ENCODE results near the gene PRR7. TPM values are rescaled to one million over a fixed set of nuclear protein-coding genes. Genes with fewer than 3 reads are reported as not detected.

PRR7 gene
- total RNA-seq, 2 donors from 2014 or later: 8.2 to 13.6 TPM

- peak within 1 kb of the TSS; percentile 25 for H3K27ac Mint-ChIP-seq
- peak within 1 kb of the TSS; percentile 78 for H3K4me3 Mint-ChIP-seq
- H3K27me3 Mint-ChIP-seq: peaks cover 7% of the 10 kb centered on the region
- H3K36me3 Mint-ChIP-seq (ENCODE audit: low read depth): peaks cover 5% of the 10 kb centered on the region
- H3K9me3 Mint-ChIP-seq: no peaks in the 10 kb centered on the region
- H3K4me1 Mint-ChIP-seq: peaks cover 17% of the 10 kb centered on the region
- ATAC-seq (replicated peaks): no peak
Measured at GRCh38 chr5:177473443-177474001, 26.9 kb downstream of the PRR7 start, which contains the start of gene DBN1. DBN1 (minus strand) TSS chr5:177473634; CDS start chr5:177473521, 113 bp downstream.

DNA sequence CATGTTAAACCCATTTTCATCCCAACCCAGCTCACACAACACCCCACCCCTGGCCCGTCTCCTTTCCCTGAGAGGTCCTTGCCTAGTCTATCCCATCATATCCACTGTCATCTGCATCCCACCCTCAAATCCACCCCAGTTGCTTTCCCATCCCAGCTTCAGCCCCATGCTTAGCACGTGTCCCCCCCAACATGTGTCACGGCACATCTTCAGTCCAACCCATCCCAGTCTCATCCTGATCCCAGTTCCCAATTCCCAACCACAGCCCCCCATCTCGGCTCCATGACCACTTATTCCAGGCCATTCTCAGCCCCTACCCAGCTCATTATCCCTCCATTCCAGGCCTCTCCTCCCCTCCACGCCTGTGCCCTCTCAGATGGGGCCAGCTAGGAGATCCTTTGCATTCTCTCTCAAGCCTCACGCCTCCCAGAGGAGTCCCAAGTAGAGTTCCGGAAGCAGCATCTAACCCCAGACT is 27.4 kb downstream of the PRR7 start:
- Mint-ChIP-seq H3K4me3 (peak overlapping the region; percentile 78), H3K9me3 (no peaks in the 10 kb centered on the region), H3K4me1 (peaks cover 17% of the 10 kb centered on the region), H3K27ac (peak overlapping the region; percentile 25), H3K36me3 (ENCODE audit: low read depth) (peaks cover 5% of the 10 kb centered on the region), H3K27me3 (peaks cover 7% of the 10 kb centered on the region)
- ATAC-seq (replicated peaks): no peak

- Mint-ChIP-seq H3K27me3 (peaks cover 7% of the 10 kb centered on the region), H3K9me3 (no peaks in the 10 kb centered on the region), H3K4me1 (peaks cover 17% of the 10 kb centered on the region), H3K4me3 (peak overlapping the region; percentile 78), H3K27ac (no peak overlapping the region), H3K36me3 (ENCODE audit: low read depth) (peaks cover 5% of the 10 kb centered on the region)
- no peak for ATAC-seq (replicated peaks)
Measured at GRCh38 chr5:177474846-177475562, 28.4 kb downstream of the PRR7 start.

- ATAC-seq (replicated peaks): no peak
- Mint-ChIP-seq H3K36me3 (ENCODE audit: low read depth) (peaks cover 5% of the 10 kb centered on the region), H3K9me3 (no peaks in the 10 kb centered on the region), H3K27me3 (peaks cover 7% of the 10 kb centered on the region), H3K4me3 (no peak overlapping the region), H3K4me1 (peaks cover 17% of the 10 kb centered on the region), H3K27ac (no peak overlapping the region)
Measured at GRCh38 chr5:177475563-177476427, 29.2 kb downstream of the PRR7 start.

GRCh38 chr5:177476531-177477233 is 30.1 kb downstream of the PRR7 start:
- no peaks in the 10 kb centered on the region for H3K9me3 Mint-ChIP-seq
- H3K27me3 Mint-ChIP-seq: peaks cover 7% of the 10 kb centered on the region
- H3K4me3 Mint-ChIP-seq: no peak overlapping the region
- ATAC-seq (replicated peaks): no peak
- peaks cover 5% of the 10 kb centered on the region for H3K36me3 Mint-ChIP-seq (ENCODE audit: low read depth)
- no peak overlapping the region for H3K27ac Mint-ChIP-seq
- H3K4me1 Mint-ChIP-seq: peaks cover 17% of the 10 kb centered on the region

GRCh38 chr5:177477701-177478477 is 31.3 kb downstream of the PRR7 start:
- ATAC-seq (replicated peaks): no peak
- H3K9me3 Mint-ChIP-seq: no peaks in the 10 kb centered on the region
- H3K27ac Mint-ChIP-seq: peak overlapping the region; percentile 56
- peaks cover 5% of the 10 kb centered on the region for H3K36me3 Mint-ChIP-seq (ENCODE audit: low read depth)
- H3K27me3 Mint-ChIP-seq: peaks cover 7% of the 10 kb centered on the region
- no peak overlapping the region for H3K4me3 Mint-ChIP-seq
- H3K4me1 Mint-ChIP-seq: peaks cover 17% of the 10 kb centered on the region

DNA sequence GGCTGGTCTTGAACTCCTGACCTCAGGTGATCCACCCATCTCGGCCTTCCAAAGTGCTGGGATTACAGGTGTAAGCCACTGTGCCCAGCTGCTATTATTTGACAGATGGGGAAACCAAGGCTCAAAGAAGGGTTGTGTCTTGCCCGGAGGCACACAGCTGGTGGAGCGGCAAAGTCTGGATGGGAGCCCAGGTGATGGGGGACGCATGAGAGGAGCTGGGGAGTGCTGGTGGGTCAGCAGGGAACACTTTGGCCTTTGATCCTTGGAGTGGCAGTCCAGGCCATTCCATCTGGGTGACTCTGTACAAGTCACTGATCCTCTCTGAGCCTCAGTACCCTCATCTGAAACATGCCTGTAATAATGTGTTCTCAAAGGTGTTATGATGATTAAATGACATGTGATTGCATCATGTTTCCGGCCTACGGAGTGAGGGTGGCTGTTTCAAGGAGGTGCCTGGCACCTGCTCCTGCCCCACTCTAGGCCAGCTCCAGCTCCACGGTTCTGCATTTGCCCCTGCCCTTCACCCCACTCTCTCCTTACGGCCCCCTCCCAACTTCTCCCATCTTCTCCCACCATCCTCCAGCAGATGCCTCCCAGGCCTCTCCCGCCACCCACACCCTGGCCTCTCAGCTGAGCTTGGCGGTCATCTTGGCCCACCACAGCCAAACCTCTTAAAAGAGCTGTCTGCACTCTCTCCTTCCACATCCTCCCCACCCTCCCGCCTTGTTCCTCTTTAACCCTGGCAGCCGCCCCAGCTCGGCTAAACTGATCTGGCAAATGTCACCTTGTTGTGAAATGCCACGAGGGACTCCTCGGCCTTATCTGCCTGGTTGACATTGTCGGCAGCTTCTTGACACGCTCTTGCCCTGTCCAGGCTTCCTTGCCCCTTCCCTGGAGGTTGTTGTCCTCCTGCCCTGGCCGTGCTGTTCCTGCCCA is 32.4 kb downstream of the PRR7 start:
- peak; percentile 63 for ATAC-seq (replicated peaks)
- peaks cover 14% of the 10 kb centered on the region for H3K4me1 Mint-ChIP-seq
- peaks cover 4% of the 10 kb centered on the region for H3K27me3 Mint-ChIP-seq
- peak overlapping the region; percentile 61 for H3K27ac Mint-ChIP-seq
- H3K36me3 Mint-ChIP-seq (ENCODE audit: low read depth): peaks cover 4% of the 10 kb centered on the region
- H3K4me3 Mint-ChIP-seq: no peak overlapping the region
- H3K9me3 Mint-ChIP-seq: no peaks in the 10 kb centered on the region

GRCh38 chr5:177479774-177480173 is 33.2 kb downstream of the PRR7 start:
- H3K27me3 Mint-ChIP-seq: no peaks in the 10 kb centered on the region
- no peaks in the 10 kb centered on the region for H3K9me3 Mint-ChIP-seq
- ATAC-seq (replicated peaks): no peak
- peaks cover 10% of the 10 kb centered on the region for H3K4me1 Mint-ChIP-seq
- no peak overlapping the region for H3K4me3 Mint-ChIP-seq
- H3K27ac Mint-ChIP-seq: peak overlapping the region; percentile 61
- H3K36me3 Mint-ChIP-seq (ENCODE audit: low read depth): no peaks in the 10 kb centered on the region

- no peaks in the 10 kb centered on the region for H3K4me1 Mint-ChIP-seq
- H3K27me3 Mint-ChIP-seq: no peaks in the 10 kb centered on the region
- H3K27ac Mint-ChIP-seq: no peak overlapping the region
- no peak overlapping the region for H3K4me3 Mint-ChIP-seq
- H3K36me3 Mint-ChIP-seq (ENCODE audit: low read depth): no peaks in the 10 kb centered on the region
- no peaks in the 10 kb centered on the region for H3K9me3 Mint-ChIP-seq
- no peak for ATAC-seq (replicated peaks)
Measured at GRCh38 chr5:177482359-177482795, 35.8 kb downstream of the PRR7 start.

DNA sequence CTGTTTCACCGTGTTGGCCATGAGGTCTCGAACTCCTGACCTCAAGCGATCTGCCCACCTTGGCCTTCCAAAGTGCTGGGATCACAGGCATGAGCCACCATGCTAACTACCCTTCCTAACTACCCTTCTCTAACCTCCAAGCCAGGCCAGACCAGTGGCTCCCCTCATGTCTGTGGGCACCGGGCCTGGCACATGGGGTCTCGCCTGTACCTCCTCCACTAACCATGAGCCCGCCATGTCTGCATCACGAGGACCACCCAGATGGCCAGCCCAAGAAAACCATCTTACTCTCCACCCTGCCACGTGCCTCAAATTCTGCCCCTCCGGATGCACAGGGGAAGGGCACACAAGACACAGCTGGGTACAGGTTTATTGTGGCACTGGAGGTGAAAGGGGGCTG is 36.4 kb downstream of the PRR7 start:
- Mint-ChIP-seq H3K27me3 (no peaks in the 10 kb centered on the region), H3K27ac (no peak overlapping the region), H3K36me3 (ENCODE audit: low read depth) (no peaks in the 10 kb centered on the region), H3K4me1 (no peaks in the 10 kb centered on the region), H3K9me3 (no peaks in the 10 kb centered on the region), H3K4me3 (no peak overlapping the region)
- ATAC-seq (replicated peaks): no peak

DNA sequence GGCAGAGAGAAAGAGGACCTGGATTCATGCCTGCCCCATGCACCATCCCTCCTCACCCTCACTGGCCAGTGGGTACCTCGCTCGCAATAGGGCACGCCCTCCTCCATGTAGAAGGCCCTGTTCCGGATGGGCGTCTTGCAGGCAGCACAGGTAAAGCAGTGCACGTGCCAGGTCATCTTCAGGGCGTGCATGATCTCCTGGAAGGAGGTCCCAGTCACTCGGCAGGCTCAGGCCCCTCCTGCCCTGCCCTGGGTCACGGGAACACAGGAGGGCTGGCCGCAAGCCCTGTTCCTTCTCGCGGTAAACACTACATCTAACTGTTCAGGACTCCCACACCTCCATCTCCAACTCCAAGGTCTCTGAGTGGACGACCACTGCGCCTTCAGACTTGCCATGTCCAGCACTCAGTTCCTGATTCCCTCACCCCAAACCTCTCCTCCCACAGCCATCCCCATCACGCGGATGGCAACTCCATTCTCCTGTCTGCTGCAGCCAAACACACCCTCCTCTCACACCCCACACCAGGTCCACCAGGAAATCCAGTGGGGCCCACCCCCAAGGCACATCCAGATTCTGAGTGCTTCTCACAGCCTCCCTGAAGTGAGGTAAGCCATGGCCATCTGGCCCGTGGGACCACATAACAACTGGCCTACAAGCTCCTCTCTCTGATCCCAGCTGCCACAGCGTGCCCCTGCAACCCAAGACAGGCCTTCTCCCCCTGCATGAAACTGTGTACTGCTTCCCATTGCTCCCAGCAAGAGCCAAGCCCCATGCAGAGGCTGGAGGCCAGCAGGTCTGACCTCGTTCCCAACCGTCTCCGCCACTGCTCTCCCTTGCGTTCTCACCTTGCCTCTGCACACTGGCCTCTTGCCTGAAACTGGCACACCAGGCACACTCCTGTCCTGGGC is 37.6 kb downstream of the PRR7 start:
- Mint-ChIP-seq H3K27me3 (no peaks in the 10 kb centered on the region), H3K9me3 (no peaks in the 10 kb centered on the region), H3K4me1 (no peaks in the 10 kb centered on the region), H3K27ac (no peak overlapping the region), H3K4me3 (no peak overlapping the region), H3K36me3 (ENCODE audit: low read depth) (no peaks in the 10 kb centered on the region)
- no peak for ATAC-seq (replicated peaks)
